Effector memory CD4-positive, alpha-beta T cell (primary cell): ENCODE results near the gene SCAF1.

ENCODE experiments used
- DNase-seq, 3 donors: peaks; one replicate each; pipeline ENCODE4 v3.0.0-alpha.2; 2020
- H3K27ac ChIP-seq: 2 replicates; pipeline ENCODE4 v1.7.0; 2013; ENCODE audit warnings: mild to moderate bottlenecking, low read length, moderate library complexity; ENCODE audit not compliant: insufficient read depth, poor library complexity, severe bottlenecking
- H3K27me3 ChIP-seq: replicated peaks from 2 replicates; pipeline ENCODE4 v1.7.0; 2013; ENCODE audit warnings: mild to moderate bottlenecking, low read length; ENCODE audit not compliant: insufficient read depth, control insufficient read depth, poor library complexity, severe bottlenecking
- H3K36me3 ChIP-seq: 2 replicates; pipeline ENCODE4 v1.7.0; 2013; ENCODE audit warnings: mild to moderate bottlenecking, low read length, moderate library complexity; ENCODE audit not compliant: control insufficient read depth, insufficient read depth
- H3K4me1 ChIP-seq: 2 replicates; pipeline ENCODE4 v1.7.0; 2013; ENCODE audit warnings: low read length, mild to moderate bottlenecking; ENCODE audit not compliant: control insufficient read depth, insufficient read depth, poor library complexity, severe bottlenecking
- H3K4me3 ChIP-seq: 2 replicates; pipeline ENCODE4 v1.7.0; 2013; ENCODE audit warnings: low read length, low read depth, mild to moderate bottlenecking; ENCODE audit not compliant: insufficient read depth, poor library complexity, severe bottlenecking
- H3K9me3 ChIP-seq: 2 replicates; pipeline ENCODE4 v1.7.0; 2013; ENCODE audit warnings: mild to moderate bottlenecking, low read length, moderate library complexity; ENCODE audit not compliant: control insufficient read depth

The SCAF1 gene

DNA sequence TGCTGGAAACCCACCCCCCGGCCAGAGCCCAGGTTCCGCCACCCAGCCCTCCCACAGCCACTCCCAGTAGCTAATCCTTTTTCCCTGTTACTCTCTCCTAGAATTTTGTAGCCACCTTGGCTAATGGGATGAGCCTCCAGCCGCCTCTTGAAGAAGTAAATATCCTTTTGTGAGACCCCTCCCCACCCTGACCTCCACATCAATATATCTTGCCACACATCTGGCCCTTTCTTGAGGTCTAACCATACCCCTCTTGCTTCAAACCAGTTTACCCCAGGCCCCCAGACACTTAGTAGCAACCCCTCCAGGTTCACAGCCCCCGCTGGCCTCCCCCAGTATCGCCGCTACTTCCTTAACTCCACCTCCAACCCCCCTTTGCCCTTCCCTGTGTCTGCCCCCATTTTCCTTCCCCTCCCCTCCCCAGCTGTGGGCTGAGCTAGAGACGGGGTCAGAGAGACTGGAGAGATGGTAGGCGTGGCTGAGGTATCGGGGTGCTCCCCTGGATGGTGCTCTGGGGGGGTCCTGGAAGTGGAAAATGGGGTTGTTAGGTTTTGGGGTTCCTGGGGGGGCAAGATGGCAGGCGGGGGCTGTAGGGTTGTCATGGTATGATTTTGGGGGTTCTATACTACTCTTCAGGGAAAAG lies 37.9 kb downstream of the SCAF1 start:
- peaks cover 28% of the 10 kb centered on the region for H3K4me1 ChIP-seq
- H3K36me3 ChIP-seq = peaks cover 29% of the 10 kb centered on the region
- no peaks in the 10 kb centered on the region for H3K9me3 ChIP-seq
- H3K4me3 ChIP-seq = no peak overlapping the region
- H3K27me3 ChIP-seq = no peaks in the 10 kb centered on the region
- no peak for DNase-seq
- H3K27ac ChIP-seq = peak overlapping the region; percentile 60

DNA sequence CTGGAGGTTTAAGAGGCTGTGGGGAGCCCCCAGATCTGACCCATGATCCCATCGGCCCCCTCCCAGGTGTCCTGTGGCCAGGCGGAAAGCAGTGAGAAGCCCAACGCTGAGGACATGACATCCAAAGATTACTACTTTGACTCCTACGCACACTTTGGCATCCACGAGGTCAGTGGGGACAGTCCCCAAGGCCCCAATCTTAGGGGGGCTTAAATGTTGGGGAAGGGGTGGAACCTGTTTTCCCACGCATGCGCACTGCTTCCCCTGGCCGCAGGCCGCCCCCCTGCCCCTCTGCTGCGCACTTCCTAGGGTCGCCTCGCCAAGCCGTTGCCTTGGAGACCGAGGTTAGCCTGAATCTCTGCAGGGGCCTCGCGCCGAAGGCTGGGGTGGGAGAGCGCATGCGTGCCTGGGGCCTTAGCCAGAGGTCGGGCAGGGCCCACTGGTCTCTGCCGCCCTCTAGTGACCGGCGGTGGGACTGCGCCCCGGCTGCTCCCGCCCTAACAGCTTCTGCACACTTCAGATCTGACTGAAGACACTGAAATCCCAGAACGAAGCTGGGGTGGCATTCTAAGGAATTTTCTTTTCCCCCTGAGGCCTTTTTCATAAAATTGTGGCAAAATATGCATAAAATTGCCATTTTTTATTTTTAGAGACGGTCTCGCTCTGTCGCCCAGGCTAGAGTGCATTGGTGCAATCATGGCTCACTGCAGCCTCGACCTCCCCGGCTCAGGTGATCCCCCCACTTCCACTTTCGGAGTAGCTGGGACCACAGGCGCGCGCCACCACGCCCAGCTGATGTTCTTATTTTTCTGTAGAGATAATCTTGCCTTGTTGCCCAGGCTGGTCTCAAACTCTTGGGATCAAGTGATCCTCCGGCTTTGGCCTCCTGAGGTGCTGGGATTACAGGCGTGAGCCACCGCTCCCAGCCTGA lies 38.7 kb downstream of the SCAF1 start:
- Histone ChIP-seq H3K36me3 (peaks cover 37% of the 10 kb centered on the region), H3K4me1 (peaks cover 28% of the 10 kb centered on the region), H3K4me3 (peak overlapping the region; percentile 13), H3K27me3 (no peaks in the 10 kb centered on the region), H3K9me3 (no peaks in the 10 kb centered on the region), H3K27ac (peak overlapping the region; percentile 60)
- DNase-seq = peak; percentile 82 to 88 (median 84)

DNA sequence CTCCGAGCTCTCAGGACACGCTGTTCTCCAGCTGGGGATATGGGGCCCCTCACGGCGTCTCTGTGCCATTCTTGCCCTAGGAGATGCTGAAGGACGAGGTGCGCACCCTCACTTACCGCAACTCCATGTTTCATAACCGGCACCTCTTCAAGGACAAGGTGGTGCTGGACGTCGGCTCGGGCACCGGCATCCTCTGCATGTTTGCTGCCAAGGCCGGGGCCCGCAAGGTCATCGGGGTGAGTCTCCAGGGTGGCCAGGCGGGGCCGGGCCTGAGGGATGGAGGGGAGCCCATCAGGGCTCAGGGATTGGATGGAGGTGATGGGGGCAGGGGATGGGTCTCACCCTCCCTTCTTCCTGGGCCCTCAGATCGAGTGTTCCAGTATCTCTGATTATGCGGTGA lies 39.8 kb downstream of the SCAF1 start:
- H3K27ac ChIP-seq = no peak overlapping the region
- no peaks in the 10 kb centered on the region for H3K9me3 ChIP-seq
- H3K4me3 ChIP-seq = no peak overlapping the region
- H3K4me1 ChIP-seq = peaks cover 28% of the 10 kb centered on the region
- H3K27me3 ChIP-seq = no peaks in the 10 kb centered on the region
- H3K36me3 ChIP-seq = peaks cover 45% of the 10 kb centered on the region
- DNase-seq = no peak

DNA sequence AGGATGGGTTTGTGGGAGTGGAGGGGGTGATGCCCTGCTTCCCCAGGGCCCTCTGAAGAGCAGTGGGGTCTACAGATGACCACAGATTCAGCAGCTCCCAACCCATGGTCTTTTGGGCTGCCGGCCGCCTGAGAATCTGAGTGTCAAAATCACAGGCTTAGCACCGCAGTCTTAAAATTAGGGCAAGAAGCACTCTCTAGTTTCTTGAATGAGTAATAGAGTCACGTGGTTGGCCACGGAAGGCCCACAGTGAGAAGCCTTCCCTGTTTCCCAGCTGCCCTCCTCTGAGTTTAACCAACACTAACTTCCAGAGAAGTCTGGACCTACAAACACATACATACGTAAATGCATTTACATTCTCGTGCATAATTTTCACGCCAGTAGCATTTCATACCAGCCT lies 40.3 kb downstream of the SCAF1 start:
- no peak for DNase-seq
- H3K27me3 ChIP-seq = no peaks in the 10 kb centered on the region
- no peaks in the 10 kb centered on the region for H3K9me3 ChIP-seq
- no peak overlapping the region for H3K4me3 ChIP-seq
- H3K4me1 ChIP-seq = peaks cover 28% of the 10 kb centered on the region
- no peak overlapping the region for H3K27ac ChIP-seq
- H3K36me3 ChIP-seq = peaks cover 49% of the 10 kb centered on the region

DNA sequence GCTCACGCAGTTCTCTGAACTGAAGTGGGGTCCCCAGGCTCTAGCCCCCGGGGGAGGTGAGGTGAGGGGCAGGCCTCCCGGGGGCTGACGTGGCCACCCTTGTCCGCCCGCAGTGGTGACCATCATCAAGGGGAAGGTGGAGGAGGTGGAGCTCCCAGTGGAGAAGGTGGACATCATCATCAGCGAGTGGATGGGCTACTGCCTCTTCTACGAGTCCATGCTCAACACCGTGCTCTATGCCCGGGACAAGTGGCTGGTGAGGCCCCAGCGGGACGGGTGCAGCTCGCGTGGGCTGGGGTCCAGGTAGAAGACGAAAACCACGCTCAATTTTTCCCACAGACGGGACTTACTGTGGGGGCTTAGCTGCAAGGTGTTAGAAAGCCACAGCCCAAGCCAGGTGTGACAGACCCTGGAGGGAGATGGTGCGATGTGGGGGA lies 41.8 kb downstream of the SCAF1 start:
- peaks cover 54% of the 10 kb centered on the region for H3K36me3 ChIP-seq
- H3K27ac ChIP-seq = no peak overlapping the region
- DNase-seq = no peak
- H3K4me1 ChIP-seq = peaks cover 16% of the 10 kb centered on the region
- H3K27me3 ChIP-seq = no peaks in the 10 kb centered on the region
- H3K4me3 ChIP-seq = no peak overlapping the region
- no peaks in the 10 kb centered on the region for H3K9me3 ChIP-seq

DNA sequence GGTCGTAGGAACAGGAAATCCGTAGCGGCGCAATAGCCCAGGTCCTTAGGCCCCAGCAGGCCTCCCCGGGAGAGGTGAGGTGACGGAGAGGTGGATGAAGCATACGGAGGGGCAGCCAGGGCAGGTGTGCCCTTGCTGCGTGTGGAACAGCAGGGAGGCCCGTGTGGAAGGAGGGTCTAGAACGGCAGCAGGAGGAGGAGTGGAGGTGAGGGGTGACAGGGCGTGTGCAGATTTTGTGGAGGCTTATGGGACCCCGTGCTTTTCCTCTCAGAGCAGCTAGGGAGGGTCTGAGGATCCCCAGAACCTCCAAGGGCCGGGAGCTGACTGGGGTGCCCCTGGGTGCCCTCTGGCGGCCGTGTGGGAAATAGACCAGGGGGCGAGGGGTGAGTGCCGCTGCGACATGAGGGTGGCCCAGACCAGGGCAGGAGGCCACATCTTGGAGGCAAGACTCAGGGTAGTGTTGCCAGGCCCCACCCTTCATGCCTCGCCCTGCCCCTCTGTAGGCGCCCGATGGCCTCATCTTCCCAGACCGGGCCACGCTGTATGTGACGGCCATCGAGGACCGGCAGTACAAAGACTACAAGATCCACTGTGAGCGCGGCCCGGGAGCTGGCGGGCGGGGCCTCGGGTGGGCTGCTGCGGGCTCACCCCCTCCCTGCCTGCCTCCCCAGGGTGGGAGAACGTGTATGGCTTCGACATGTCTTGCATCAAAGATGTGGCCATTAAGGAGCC lies 42.4 kb downstream of the SCAF1 start:
- Histone ChIP-seq H3K4me3 (no peak overlapping the region), H3K36me3 (peaks cover 54% of the 10 kb centered on the region), H3K27me3 (no peaks in the 10 kb centered on the region), H3K9me3 (no peaks in the 10 kb centered on the region), H3K27ac (no peak overlapping the region), H3K4me1 (peaks cover 16% of the 10 kb centered on the region)
- no peak for DNase-seq

DNA sequence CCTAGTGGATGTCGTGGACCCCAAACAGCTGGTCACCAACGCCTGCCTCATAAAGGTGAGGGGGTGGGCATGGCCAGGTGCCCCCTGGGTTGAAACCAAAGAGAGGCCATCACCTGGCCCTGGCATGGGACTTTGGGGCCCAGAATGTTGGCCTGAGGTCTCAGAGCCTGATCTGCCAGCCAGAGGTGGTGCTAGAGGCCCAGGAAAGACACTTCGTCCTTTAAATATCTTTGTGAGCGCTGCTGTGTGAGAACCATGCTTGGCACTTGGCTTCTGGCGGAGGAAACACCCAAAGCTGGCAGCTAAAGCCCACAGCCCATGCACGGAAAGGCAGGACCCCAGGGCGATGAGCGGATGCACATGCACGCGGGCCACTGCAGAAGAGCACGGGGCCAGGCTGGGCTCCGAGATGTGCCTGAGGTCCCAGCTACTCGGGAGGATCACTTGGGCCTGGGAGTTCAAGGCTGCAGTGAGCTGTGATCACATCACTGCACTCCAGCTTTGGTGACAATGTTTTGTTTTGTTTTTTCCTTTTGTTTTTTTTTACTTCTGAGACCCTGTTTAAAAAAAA lies 43.1 kb downstream of the SCAF1 start:
- Histone ChIP-seq H3K9me3 (no peaks in the 10 kb centered on the region), H3K4me1 (peaks cover 17% of the 10 kb centered on the region), H3K27ac (no peak overlapping the region), H3K36me3 (peaks cover 54% of the 10 kb centered on the region), H3K4me3 (no peak overlapping the region), H3K27me3 (no peaks in the 10 kb centered on the region)
- no peak for DNase-seq

DNA sequence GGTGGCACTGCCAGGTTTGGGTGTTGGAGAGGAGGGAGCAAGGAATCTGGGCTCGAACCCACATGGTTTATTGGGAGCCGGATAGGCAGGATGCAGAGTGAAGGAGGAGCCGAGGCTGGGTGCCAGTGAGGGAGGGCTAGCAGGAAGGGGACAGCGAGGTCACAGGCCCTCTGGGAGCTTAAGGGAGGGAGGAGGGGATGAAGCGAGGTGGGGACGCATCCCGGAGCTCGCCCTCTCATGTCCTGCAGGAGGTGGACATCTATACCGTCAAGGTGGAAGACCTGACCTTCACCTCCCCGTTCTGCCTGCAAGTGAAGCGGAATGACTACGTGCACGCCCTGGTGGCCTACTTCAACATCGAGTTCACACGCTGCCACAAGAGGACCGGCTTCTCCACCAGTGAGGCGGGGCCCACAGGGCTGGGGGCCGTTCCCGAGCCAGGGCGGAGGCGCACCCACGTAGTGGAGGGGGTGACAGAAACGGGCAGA lies 43.9 kb downstream of the SCAF1 start:
- H3K4me3 ChIP-seq = no peak overlapping the region
- no peak overlapping the region for H3K27ac ChIP-seq
- no peak for DNase-seq
- peaks cover 4% of the 10 kb centered on the region for H3K27me3 ChIP-seq
- no peaks in the 10 kb centered on the region for H3K9me3 ChIP-seq
- H3K36me3 ChIP-seq = peaks cover 54% of the 10 kb centered on the region
- H3K4me1 ChIP-seq = peaks cover 18% of the 10 kb centered on the region

DNA sequence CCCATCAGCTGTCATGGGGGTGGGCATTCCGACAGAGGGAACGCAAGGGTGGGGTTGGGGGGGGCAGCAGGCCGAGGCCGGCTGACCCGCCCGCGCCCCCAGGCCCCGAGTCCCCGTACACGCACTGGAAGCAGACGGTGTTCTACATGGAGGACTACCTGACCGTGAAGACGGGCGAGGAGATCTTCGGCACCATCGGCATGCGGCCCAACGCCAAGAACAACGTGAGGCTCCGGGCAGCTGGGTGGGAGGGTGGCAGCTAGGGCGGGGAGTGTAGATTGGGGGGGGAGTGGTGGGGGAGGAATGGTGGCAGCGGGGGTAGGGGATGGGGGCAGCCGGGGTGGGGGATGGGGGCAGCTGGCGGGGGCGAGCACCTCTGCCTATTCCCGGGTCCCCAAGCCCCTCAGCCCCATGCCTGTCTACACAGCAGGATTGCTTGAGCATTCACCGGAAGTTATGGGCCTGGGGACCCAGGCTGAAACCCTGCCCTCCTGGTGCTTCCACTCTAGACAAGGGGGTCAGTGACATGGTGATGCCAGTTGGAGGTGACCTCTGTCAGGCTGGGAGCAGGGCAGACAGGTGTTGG lies 44.6 kb downstream of the SCAF1 start:
- H3K36me3 ChIP-seq = peaks cover 54% of the 10 kb centered on the region
- peaks cover 24% of the 10 kb centered on the region for H3K4me1 ChIP-seq
- no peak overlapping the region for H3K27ac ChIP-seq
- no peaks in the 10 kb centered on the region for H3K9me3 ChIP-seq
- peaks cover 8% of the 10 kb centered on the region for H3K27me3 ChIP-seq
- no peak overlapping the region for H3K4me3 ChIP-seq
- DNase-seq = no peak
